B cell (primary cell): ENCODE results near the gene ULBP1. TPM values are rescaled to one million over a fixed set of nuclear protein-coding genes. Genes with fewer than 3 reads are reported as not detected.
"Not testable (repeated sequence)": the region's sequence is repeated elsewhere in the genome, so short reads cannot be mapped to it uniquely, and the experiment has no call there.

Experiments
- ATAC-seq: fragments of 200-7000 bp; cut with Tn5 transposase; one replicate; pipeline ENCODE4 v1.10.0; 2021; ENCODE audit warnings: low read depth, mild to moderate bottlenecking, moderate number of reproducible peaks, moderate library complexity
- CTCF ChIA-PET: fragments of 350-600 bp; sonication (Branson Sonifier 250); formaldehyde crosslinking; loops from one replicate; lab custom pipeline; 2021; ENCODE audit warnings: antibody characterized with exemption, inconsistent platforms; lab: Charles Lee
- POLR2A ChIA-PET: fragments of 350-600 bp; sonication (Branson Sonifier 250); formaldehyde crosslinking; loops from one replicate; lab custom pipeline; 2021; ENCODE audit warnings: antibody characterized with exemption; lab: Charles Lee
- DNase-seq: peaks from one replicate; pipeline ENCODE4 v3.0.0; 2013
- H2AFZ ChIP-seq: 2 replicates; pipeline ENCODE4 v1.6.1; 2012; ENCODE audit warnings: mild to moderate bottlenecking, low read depth, low read length; ENCODE audit not compliant: insufficient read depth, poor library complexity, severe bottlenecking
- H3K27ac ChIP-seq, 2 donors: 1 replicate in 1 of 2; 2 replicates in 1 of 2; pipeline ENCODE4 v1.5.1; 2012 to 2013; ENCODE audit warnings: low read length in 2 of 2, mild to moderate bottlenecking in 2 of 2, moderate library complexity in 1 of 2
- H3K27me3 ChIP-seq, 4 experiments: fragments of 200-600 bp in 1 of 4; sonication (generic) in 1 of 4; replicated peaks in 1 of 4; 1 replicate in 2 of 4; 2 replicates in 2 of 4; pipeline versions ENCODE4 v1.6.1 to v1.7.0; 2013 to 2016; ENCODE audit warnings: low read length in 3 of 4, mild to moderate bottlenecking in 2 of 4, mixed read lengths in 1 of 4, moderate library complexity in 1 of 4; ENCODE audit not compliant: insufficient read depth in 4 of 4, control insufficient read depth in 3 of 4; ENCODE audit errors: control extremely low read depth in 1 of 4
- H3K36me3 ChIP-seq, 2 experiments: replicated peaks in 1 of 2; 1 replicate in 1 of 2; 2 replicates in 1 of 2; pipeline versions ENCODE4 v1.6.1 to v1.7.1; 2013; ENCODE audit warnings: low read length in 1 of 2; ENCODE audit not compliant: insufficient read depth in 2 of 2, control insufficient read depth in 1 of 2; ENCODE audit errors: control extremely low read depth in 1 of 2, extremely low read depth in 1 of 2
- H3K4me1 ChIP-seq, 2 donors: fragments of 200-600 bp in 1 of 2; sonication (generic) in 1 of 2; 1 replicate in 1 of 2; 2 replicates in 1 of 2; pipeline versions ENCODE4 v1.5.1 to v1.6.1; 2013 to 2017; ENCODE audit warnings: low read length in 2 of 2; ENCODE audit not compliant: control insufficient read depth in 2 of 2, insufficient read depth in 2 of 2
- H3K4me2 ChIP-seq: replicated peaks from 2 replicates; pipeline ENCODE3; 2012; ENCODE audit warnings: mild to moderate bottlenecking, low read depth, low read length; ENCODE audit not compliant: poor library complexity, severe bottlenecking
- H3K4me3 ChIP-seq, 5 experiments: fragments of 200-600 bp in 1 of 5; sonication (generic) in 1 of 5; 1 replicate in 3 of 5; 2 replicates in 2 of 5; pipeline versions ENCODE4 v1.5.1 to v1.7.0; 2011 to 2016; ENCODE audit warnings: low read length in 4 of 5, mild to moderate bottlenecking in 4 of 5, low read depth in 2 of 5, control low read depth in 1 of 5, moderate library complexity in 1 of 5; ENCODE audit not compliant: insufficient read depth in 1 of 5; ENCODE audit errors: control extremely low read depth in 1 of 5, extremely low read depth in 1 of 5
- H3K79me2 ChIP-seq: fragments of 200-600 bp; sonication (generic); one replicate; pipeline ENCODE4 v1.6.0; 2016; ENCODE audit warnings: low read length; ENCODE audit not compliant: control insufficient read depth, insufficient read depth
- H3K9ac ChIP-seq: fragments of 200-600 bp; sonication (generic); 2 replicates; pipeline ENCODE4 v1.6.1; 2017; ENCODE audit warnings: mild to moderate bottlenecking, low read length, moderate library complexity
- H3K9me3 ChIP-seq, 3 donors: one replicate each; pipeline versions ENCODE4 v1.6.1 to v1.7.1; 2013; ENCODE audit warnings: low read length in 2 of 3; ENCODE audit not compliant: control insufficient read depth in 2 of 3, insufficient read depth in 1 of 3; ENCODE audit errors: control extremely low read depth in 1 of 3
- H4K20me1 ChIP-seq: 2 replicates; pipeline ENCODE4 v1.6.0; 2012; ENCODE audit warnings: mild to moderate bottlenecking, low read length; ENCODE audit not compliant: insufficient read depth, control insufficient read depth, poor library complexity, severe bottlenecking
- H3K27ac Mint-ChIP-seq: one replicate; pipeline ENCODE4 v1.8.0; 2021; ENCODE audit warnings: mixed read lengths
- H3K27me3 Mint-ChIP-seq: one replicate; pipeline ENCODE4 v1.8.0; 2021; ENCODE audit warnings: mixed read lengths
- H3K4me1 Mint-ChIP-seq: one replicate; pipeline ENCODE4 v1.8.0; 2021; ENCODE audit warnings: mixed read lengths
- H3K4me3 Mint-ChIP-seq: one replicate; pipeline ENCODE4 v1.8.0; 2021; ENCODE audit warnings: mixed read lengths
- H3K9me3 Mint-ChIP-seq: one replicate; pipeline ENCODE4 v1.8.0; 2022; ENCODE audit warnings: mixed read lengths; ENCODE audit not compliant: insufficient read depth
- EZH2 ChIP-seq: IDR thresholded peaks from 2 replicates; pipeline ENCODE4 v1.6.1; 2012; ENCODE audit warnings: borderline replicate concordance, low read depth, mild to moderate bottlenecking, moderate library complexity, low read length; ENCODE audit not compliant: insufficient read depth, poor library complexity, severe bottlenecking
- WGBS: methylation state at CpG from one replicate; pipeline ENCODE4 v1.1.5; 2013; ENCODE audit warnings: missing lambda C conversion rate; ENCODE audit not compliant: insufficient coverage; 5-methylcytosine and 5-hydroxymethylcytosine counted together
- intact Hi-C: fragments of 100-400 bp; cut with micrococcal nuclease; formaldehyde crosslinking; loops from one replicate; pipeline ENCODE4 v1.10.0; 2022
- polyA plus RNA-seq: library from polyadenylated mRNA; depleted of rRNA; stranded (reverse); fragments of >200 nt; gene quantifications from 2 replicates; pipeline ENCODE4 v1.2.3, GENCODE V29; 2012
- total RNA-seq, 2 donors: library from RNA; stranded (reverse); fragments of 120-200 nt in 1 of 2; gene quantifications; 1 replicate in 1 of 2; 2 replicates in 1 of 2; pipeline versions ENCODE4 v1.2.3 to v1.2.4, GENCODE V29; 2013 to 2022
- TF ChIP-seq, protein P1 (sequence below): fragments of 200-600 bp; IDR thresholded peaks from one replicate; pipeline ENCODE4 v1.8.0; 2022; ENCODE audit warnings: antibody characterized with exemption, mild to moderate bottlenecking

ULBP1 gene
- total and polyA plus RNA-seq, 2 donors (not counting 1 experiment from before 2014, with no cell fraction given): 0.04 to 0.12 TPM

- H3K4me3 Mint-ChIP-seq: peak overlapping the region; percentile 45
- H3K36me3 ChIP-seq, H4K20me1 ChIP-seq, H3K27ac Mint-ChIP-seq, H3K9me3 Mint-ChIP-seq, H2AFZ ChIP-seq, H3K27ac ChIP-seq, H3K9ac ChIP-seq, POLR2A ChIA-PET, H3K4me2 ChIP-seq, H3K79me2 ChIP-seq, H3K4me3 ChIP-seq, H3K9me3 ChIP-seq: not testable (repeated sequence)
- intact Hi-C loops: loop anchor here (1.0 to 5.0 kb wide), 4 partner anchors 81 to 468 kb away; partner anchors contain the start of genes LRP11 and PPIL4
- WGBS: 3% methylated on average over 15 of the region's 15 CpGs
- peaks cover 68% of the 10 kb centered on the region for H3K27me3 Mint-ChIP-seq
- peaks cover 12 to 13% of the 10 kb centered on the region in 2 donors for H3K4me1 ChIP-seq
- DNase-seq (peak; percentile 62), ATAC-seq (peak; percentile 49)
- H3K4me1 Mint-ChIP-seq: peaks cover 13% of the 10 kb centered on the region
- CTCF ChIA-PET: interaction anchor here (0.7 kb wide), 1 partner anchor 83 kb away, joined by 5 read pairs; no protein-coding TSS in a partner anchor
- peaks cover 0 to 53% (median 38%) of the 10 kb centered on the region in 4 experiments for H3K27me3 ChIP-seq
These were observed 51.7 kb downstream of the ULBP1 start for GRCh38 chr6:150015281-150016001.

- no peak overlapping the region for H3K27ac Mint-ChIP-seq
- peak overlapping the region; percentile 4 for H3K4me3 Mint-ChIP-seq
- peaks cover 12 to 13% of the 10 kb centered on the region in 2 donors for H3K4me1 ChIP-seq
- DNase-seq (peak; percentile 85), ATAC-seq (peak; percentile 78)
- no peaks in the 10 kb centered on the region for H3K79me2 ChIP-seq
- no peak overlapping the region for H3K9ac ChIP-seq
- TF ChIP-seq, protein P1, sequence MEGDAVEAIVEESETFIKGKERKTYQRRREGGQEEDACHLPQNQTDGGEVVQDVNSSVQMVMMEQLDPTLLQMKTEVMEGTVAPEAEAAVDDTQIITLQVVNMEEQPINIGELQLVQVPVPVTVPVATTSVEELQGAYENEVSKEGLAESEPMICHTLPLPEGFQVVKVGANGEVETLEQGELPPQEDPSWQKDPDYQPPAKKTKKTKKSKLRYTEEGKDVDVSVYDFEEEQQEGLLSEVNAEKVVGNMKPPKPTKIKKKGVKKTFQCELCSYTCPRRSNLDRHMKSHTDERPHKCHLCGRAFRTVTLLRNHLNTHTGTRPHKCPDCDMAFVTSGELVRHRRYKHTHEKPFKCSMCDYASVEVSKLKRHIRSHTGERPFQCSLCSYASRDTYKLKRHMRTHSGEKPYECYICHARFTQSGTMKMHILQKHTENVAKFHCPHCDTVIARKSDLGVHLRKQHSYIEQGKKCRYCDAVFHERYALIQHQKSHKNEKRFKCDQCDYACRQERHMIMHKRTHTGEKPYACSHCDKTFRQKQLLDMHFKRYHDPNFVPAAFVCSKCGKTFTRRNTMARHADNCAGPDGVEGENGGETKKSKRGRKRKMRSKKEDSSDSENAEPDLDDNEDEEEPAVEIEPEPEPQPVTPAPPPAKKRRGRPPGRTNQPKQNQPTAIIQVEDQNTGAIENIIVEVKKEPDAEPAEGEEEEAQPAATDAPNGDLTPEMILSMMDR: peak; percentile 80
- TF ChIP-seq EZH2: no peak
- no peaks in the 10 kb centered on the region for H3K9me3 Mint-ChIP-seq
- ChIA-PET CTCF (interaction anchor here (0.7 to 2.8 kb wide), 21 partner anchors 8 to 379 kb away, joined by 3 to 49 read pairs (median 5); partner anchors contain the start of gene RAET1L), POLR2A (no interaction called here)
- 26% methylated on average over 6 of the region's 6 CpGs for WGBS
- peaks cover 0 to 51% (median 36%) of the 10 kb centered on the region in 4 experiments for H3K27me3 ChIP-seq
- no peaks in the 10 kb centered on the region for H3K36me3 ChIP-seq
- H3K27me3 Mint-ChIP-seq: peaks cover 66% of the 10 kb centered on the region
- intact Hi-C loops: loop anchor here (1.0 to 5.0 kb wide), 4 partner anchors 82 to 469 kb away; partner anchors contain the start of genes LRP11 and PPIL4
- peaks cover 13% of the 10 kb centered on the region for H3K4me1 Mint-ChIP-seq
- peaks cover 0 to 9% (median 0%) of the 10 kb centered on the region in 3 donors for H3K9me3 ChIP-seq
- H3K4me2 ChIP-seq: no peak overlapping the region
- no peak overlapping the region for H2AFZ ChIP-seq
- H3K4me3 ChIP-seq: no peak overlapping the region
- no peaks in the 10 kb centered on the region for H4K20me1 ChIP-seq
- H3K27ac ChIP-seq: no peak overlapping the region
These were observed 52.8 kb downstream of the ULBP1 start for GRCh38 chr6:150016324-150017185.
